ENCODE results near the gene ENAM.

GRCh38 chr4:70600305-70600704 lies 28.2 kb upstream of the ENAM start:
- TF ChIP-seq POLR2A (IDR thresholded peaks at IDR 0.05; ENCODE audit: borderline replicate concordance, extremely low read depth, insufficient read depth, insufficient read length) (no peak), CTCF (IDR thresholded peaks at IDR 0.05 in 2 of 3, conservative IDR thresholded peaks at IDR 0.05 in 1 of 3; ENCODE audit: borderline replicate concordance in 1 of 3, insufficient read depth in 1 of 3, low read depth in 2 of 3, low read length in 2 of 3) (no peak), CEBPB (IDR thresholded peaks at IDR 0.05; ENCODE audit: low read depth) (no peak), SRF (IDR thresholded peaks at IDR 0.05; ENCODE audit: low read depth) (no peak), ZNF274 (IDR thresholded peaks at IDR 0.05; ENCODE audit: low read depth, low read length) (no peak), JUND (IDR thresholded peaks at IDR 0.05) (no peak), REST (IDR thresholded peaks at IDR 0.05; ENCODE audit: low read depth) (no peak), EZH2 (IDR thresholded peaks at IDR 0.05) (no peak), ZFX (IDR thresholded peaks at IDR 0.05) (no peak), SIN3A (IDR thresholded peaks at IDR 0.05; ENCODE audit: low read depth) (no peak), POLR2AphosphoS5 (IDR thresholded peaks at IDR 0.05; ENCODE audit: low read depth, low read length) (no peak)
